Activated B cell treated with CpG ODN at 0.5 μM for 24 hours (primary cell): Measurements from ENCODE around the gene ADAMTS7. TPM values are rescaled to one million over a fixed set of nuclear protein-coding genes. Genes with fewer than 3 reads are reported as not detected.

ENCODE experiments used
- ATAC-seq: fragments of 200-7000 bp; cut with Tn5 transposase; one replicate; pipeline ENCODE4 v1.10.0; 2021; ENCODE audit warnings: low read depth, mild to moderate bottlenecking, moderate library complexity
- CTCF ChIA-PET: fragments of 350-600 bp; sonication (Branson Sonifier 250); formaldehyde crosslinking; loops from one replicate; lab custom pipeline; 2021; ENCODE audit warnings: antibody characterized with exemption; lab: Charles Lee
- POLR2A ChIA-PET: fragments of 350-600 bp; sonication (Branson Sonifier 250); formaldehyde crosslinking; loops from one replicate; lab custom pipeline; 2021; ENCODE audit warnings: antibody characterized with exemption; lab: Charles Lee
- DNase-seq: peaks from one replicate; pipeline ENCODE4 v3.0.0; 2022
- H3K27ac Mint-ChIP-seq: one replicate; pipeline ENCODE4 v1.8.0; 2020; ENCODE audit warnings: mixed read lengths
- H3K27me3 Mint-ChIP-seq: one replicate; pipeline ENCODE4 v1.8.0; 2021; ENCODE audit warnings: mixed read lengths
- H3K36me3 Mint-ChIP-seq: one replicate; pipeline ENCODE4 v1.8.0; 2021; ENCODE audit warnings: low read depth, mixed read lengths
- H3K4me1 Mint-ChIP-seq: one replicate; pipeline ENCODE4 v1.8.0; 2021; ENCODE audit warnings: mixed read lengths
- H3K4me3 Mint-ChIP-seq: one replicate; pipeline ENCODE4 v1.8.0; 2020; ENCODE audit warnings: mild to moderate bottlenecking, mixed read lengths
- H3K9me3 Mint-ChIP-seq: one replicate; pipeline ENCODE4 v1.8.0; 2020; ENCODE audit warnings: mixed read lengths
- CTCF ChIP-seq: fragments of 200-600 bp; IDR thresholded peaks from one replicate; pipeline ENCODE4 v1.8.0; 2022; ENCODE audit warnings: antibody characterized with exemption, mild to moderate bottlenecking
- intact Hi-C: fragments of 100-400 bp; cut with micrococcal nuclease; formaldehyde crosslinking; loops from one replicate; pipeline ENCODE4 v1.15.1; 2024
- total RNA-seq: library from RNA; stranded (reverse); gene quantifications from 2 replicates; pipeline ENCODE4 v1.2.3, GENCODE V29; 2022

ADAMTS7 gene
- total RNA-seq, 1 donor from 2014 or later = 14.1 TPM

GRCh38 chr15:78830514-78831228, 19.4 kb upstream of the ADAMTS7 start:
- H3K27me3 Mint-ChIP-seq = peaks cover 9% of the 10 kb centered on the region
- DNase-seq = no peak
- H3K4me3 Mint-ChIP-seq = peak overlapping the region; percentile 86
- peak; percentile 61 for ATAC-seq
- H3K36me3 Mint-ChIP-seq = no peaks in the 10 kb centered on the region
- H3K27ac Mint-ChIP-seq = no peak overlapping the region
- no peaks in the 10 kb centered on the region for H3K9me3 Mint-ChIP-seq
- ChIA-PET POLR2A (interaction anchor here (0.7 kb wide), 1 partner anchor 18 kb away, joined by 3 read pairs; no protein-coding TSS in a partner anchor), CTCF (interaction anchor here (0.6 kb wide), 1 partner anchor 69 kb away, joined by 3 read pairs; no protein-coding TSS in a partner anchor)
- intact Hi-C loops = no loop called here
- peaks cover 11% of the 10 kb centered on the region for H3K4me1 Mint-ChIP-seq
- TF ChIP-seq CTCF = no peak

GRCh38 chr15:78828920-78829319, 17.7 kb upstream of the ADAMTS7 start:
- TF ChIP-seq CTCF = no peak
- Mint-ChIP-seq H3K4me1 (peaks cover 11% of the 10 kb centered on the region), H3K36me3 (no peaks in the 10 kb centered on the region), H3K27me3 (peaks cover 9% of the 10 kb centered on the region), H3K27ac (no peak overlapping the region), H3K4me3 (no peak overlapping the region), H3K9me3 (no peaks in the 10 kb centered on the region)
- DNase-seq (no peak), ATAC-seq (no peak)
- ChIA-PET CTCF (no interaction called here), POLR2A (interaction anchor here (0.6 kb wide), 1 partner anchor 407 kb away, joined by 3 read pairs; no protein-coding TSS in a partner anchor)
- intact Hi-C loops = no loop called here

- intact Hi-C loops = no loop called here
- Mint-ChIP-seq H3K27me3 (peaks cover 7% of the 10 kb centered on the region), H3K4me1 (peaks cover 3% of the 10 kb centered on the region), H3K9me3 (no peaks in the 10 kb centered on the region), H3K36me3 (no peaks in the 10 kb centered on the region), H3K27ac (no peak overlapping the region), H3K4me3 (no peak overlapping the region)
- no peak for DNase-seq
- TF ChIP-seq CTCF = no peak
- ChIA-PET POLR2A (no interaction called here), CTCF (no interaction called here)
- ATAC-seq = no peak
These were observed 11.2 kb upstream of the ADAMTS7 start for GRCh38 chr15:78822514-78822913.

- POLR2A ChIA-PET = interaction anchor here (1.0 to 3.2 kb wide), 5 partner anchors 50 to 61 kb away, joined by 3 to 20 read pairs (median 4); partner anchors contain the start of gene MORF4L1
These were observed 540 bp upstream of the ADAMTS7 start for GRCh38 chr15:78811825-78812183.

More at GRCh38 chr15:78811825-78812183, 540 bp upstream of the ADAMTS7 start:
- intact Hi-C loops = loop anchor here (1.0 to 10.0 kb wide), 3 partner anchors 49 to 197 kb away; no protein-coding TSS in a partner anchor
- H3K27me3 Mint-ChIP-seq = peaks cover 30% of the 10 kb centered on the region
- CTCF ChIA-PET = interaction anchor here (0.7 to 3.8 kb wide), 6 partner anchors 29 to 173 kb away, joined by 3 to 10 read pairs (median 3); no protein-coding TSS in a partner anchor
- DNase-seq (no peak), ATAC-seq (peak; percentile 16)
- H3K27ac Mint-ChIP-seq = no peak overlapping the region
- no peaks in the 10 kb centered on the region for H3K36me3 Mint-ChIP-seq
- TF ChIP-seq CTCF = no peak
- peaks cover 4% of the 10 kb centered on the region for H3K9me3 Mint-ChIP-seq
- peaks cover 15% of the 10 kb centered on the region for H3K4me1 Mint-ChIP-seq
- H3K4me3 Mint-ChIP-seq = peak overlapping the region; percentile 85
